Stimulated activated CD4-positive, alpha-beta T cell treated with anti-CD3 and anti-CD28 coated beads, Interleukin-1b, Interleukin-23, amount 100 ng/mL, for 48 hours (primary cell): ENCODE data around the gene ATP8A2.
A peak's percentile ranks its signal among the peaks of the same experiment; 100 is the strongest.
"Not testable (repeated sequence)": the region's sequence is repeated elsewhere in the genome, so short reads cannot be mapped to it uniquely, and the experiment has no call there.

Experiments
- DNase-seq: peaks from one replicate; pipeline ENCODE4 v3.0.0-alpha.2; 2020

Gene ATP8A2

GRCh38 chr13:25466880-25467279 lies 95.1 kb downstream of the ATP8A2 start:
- DNase-seq: no peak

GRCh38 chr13:25468325-25469168 lies 96.8 kb downstream of the ATP8A2 start:
- peak; percentile 3 for DNase-seq

- no peak for DNase-seq
These were observed 97.4 kb downstream of the ATP8A2 start for GRCh38 chr13:25469169-25469525.

GRCh38 chr13:25473864-25474263 lies 102.1 kb downstream of the ATP8A2 start:
- no peak for DNase-seq

- no peak for DNase-seq
These were observed 106.4 kb downstream of the ATP8A2 start for GRCh38 chr13:25478186-25478585.

GRCh38 chr13:25489238-25489637 lies 117.5 kb downstream of the ATP8A2 start:
- no peak for DNase-seq

- no peak for DNase-seq
These were observed 118.5 kb downstream of the ATP8A2 start for GRCh38 chr13:25490236-25490635.

GRCh38 chr13:25493931-25494640 lies 122.3 kb downstream of the ATP8A2 start:
- no peak for DNase-seq

GRCh38 chr13:25494698-25495411 lies 123.1 kb downstream of the ATP8A2 start:
- no peak for DNase-seq

GRCh38 chr13:25501231-25501630 lies 129.5 kb downstream of the ATP8A2 start:
- DNase-seq: no peak

GRCh38 chr13:25502031-25502430 lies 130.3 kb downstream of the ATP8A2 start:
- no peak for DNase-seq

- no peak for DNase-seq
These were observed 130.8 kb downstream of the ATP8A2 start for GRCh38 chr13:25502551-25502950.

- no peak for DNase-seq
These were observed 132.1 kb downstream of the ATP8A2 start for GRCh38 chr13:25503856-25504255.

GRCh38 chr13:25507841-25508240 lies 136.1 kb downstream of the ATP8A2 start:
- no peak for DNase-seq

GRCh38 chr13:25513060-25513459 lies 141.3 kb downstream of the ATP8A2 start:
- not testable (repeated sequence) for DNase-seq

- no peak for DNase-seq
These were observed 146.7 kb downstream of the ATP8A2 start for GRCh38 chr13:25518441-25518840.

- DNase-seq: no peak
These were observed 154.1 kb downstream of the ATP8A2 start for GRCh38 chr13:25525884-25526283.

- no peak for DNase-seq
These were observed 156.5 kb downstream of the ATP8A2 start for GRCh38 chr13:25528266-25528665.

GRCh38 chr13:25529425-25529824 lies 157.7 kb downstream of the ATP8A2 start:
- no peak for DNase-seq

GRCh38 chr13:25538276-25538675 lies 166.5 kb downstream of the ATP8A2 start:
- DNase-seq: no peak

- DNase-seq: no peak
These were observed 169.8 kb downstream of the ATP8A2 start for GRCh38 chr13:25541434-25542123.

- DNase-seq: not testable (repeated sequence)
These were observed 177.2 kb downstream of the ATP8A2 start for GRCh38 chr13:25548991-25549390.

- DNase-seq: no peak
These were observed 190.0 kb downstream of the ATP8A2 start for GRCh38 chr13:25561812-25562211.
